Measurements from ENCODE around the gene SETD7.
"Not testable (repeated sequence)": the region's sequence is repeated elsewhere in the genome, so short reads cannot be mapped to it uniquely, and the experiment has no call there.

Gene SETD7

DNA sequence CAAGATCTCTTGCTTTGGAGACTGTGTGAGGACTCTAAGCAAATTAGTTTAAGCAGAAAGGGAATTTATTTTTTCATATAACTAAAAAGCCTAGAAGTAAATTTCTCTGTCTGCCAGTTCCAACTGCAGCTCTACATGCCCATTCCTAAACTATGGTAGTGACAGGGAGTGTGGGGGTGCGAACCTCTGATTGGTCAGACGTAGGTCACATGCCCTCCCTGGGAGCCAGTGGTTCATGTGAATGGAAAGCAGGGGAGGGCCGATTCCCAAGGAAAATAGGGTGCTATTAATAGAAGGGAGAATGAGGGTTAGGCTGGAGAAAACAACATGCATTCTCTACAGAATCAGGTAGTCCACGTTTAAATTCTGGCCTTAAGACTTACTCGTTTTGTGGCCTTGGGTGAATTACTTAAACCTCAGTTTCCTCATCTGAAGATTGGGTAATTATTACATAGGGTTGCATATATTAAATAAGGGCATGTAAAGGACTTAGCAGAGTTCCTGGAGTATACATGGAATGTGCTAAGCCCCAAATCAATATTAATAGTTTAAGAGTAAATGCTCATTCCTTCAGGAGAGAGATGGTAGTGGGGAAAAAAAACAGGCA lies 94.9 kb downstream of the SETD7 start:
- no peak for DNase-seq

DNA sequence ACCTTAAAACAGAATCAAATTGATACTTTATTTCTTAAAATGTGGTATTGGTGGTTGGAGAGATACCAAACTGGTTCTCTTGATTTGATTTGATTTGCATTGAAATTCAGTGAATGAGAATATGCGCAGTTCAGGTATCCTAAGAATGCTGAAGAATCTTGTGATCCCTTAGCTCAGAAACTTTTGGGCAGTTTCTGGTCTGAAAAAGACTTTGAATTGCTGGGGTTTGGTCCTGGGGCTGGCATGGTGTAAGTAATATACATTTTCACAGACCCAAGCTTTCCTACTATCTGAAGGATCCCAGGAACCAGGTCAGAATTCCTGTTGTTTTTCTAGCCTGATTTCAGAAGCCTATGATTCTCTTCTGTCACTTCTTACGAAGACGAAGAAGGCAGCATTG lies 95.5 kb downstream of the SETD7 start:
- no peak for DNase-seq

DNA sequence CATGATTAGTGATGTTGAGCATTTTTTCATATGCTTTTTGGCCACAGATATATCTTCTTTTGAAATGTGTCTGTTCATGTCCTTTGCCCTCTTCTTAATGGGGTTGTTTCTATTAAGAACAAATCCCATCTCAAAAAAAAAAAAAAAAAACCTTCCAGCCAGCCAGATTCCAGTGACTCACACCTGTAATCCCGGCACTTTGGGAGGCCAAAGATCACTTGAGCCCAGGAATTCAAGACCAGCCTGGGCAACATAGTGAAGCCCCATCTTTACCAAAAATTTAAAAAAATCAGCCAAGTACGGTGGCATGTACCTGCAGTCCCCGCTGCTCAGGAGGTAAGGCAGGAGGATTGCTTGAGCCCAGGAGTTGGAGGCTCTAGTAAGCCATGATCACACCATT lies 97.0 kb downstream of the SETD7 start:
- DNase-seq: no peak

DNA sequence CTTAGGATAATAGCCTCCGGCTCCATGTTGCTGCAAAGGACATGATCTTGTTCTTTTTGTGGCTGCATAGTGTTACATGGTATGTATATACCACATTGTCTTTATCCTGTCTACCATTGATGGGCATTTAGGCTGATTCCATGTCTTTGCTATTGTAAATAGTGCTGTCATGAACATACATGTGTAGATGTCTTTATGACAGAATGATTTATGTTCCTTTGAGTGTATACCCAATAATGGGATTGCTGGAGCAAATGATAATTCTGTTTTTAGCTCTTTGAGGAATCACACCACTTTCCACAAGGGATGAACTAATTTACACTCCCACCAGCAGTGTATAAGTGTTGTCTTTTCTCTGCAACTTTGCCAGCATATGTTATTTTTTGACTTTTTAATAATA lies 97.5 kb downstream of the SETD7 start:
- DNase-seq: no peak

DNA sequence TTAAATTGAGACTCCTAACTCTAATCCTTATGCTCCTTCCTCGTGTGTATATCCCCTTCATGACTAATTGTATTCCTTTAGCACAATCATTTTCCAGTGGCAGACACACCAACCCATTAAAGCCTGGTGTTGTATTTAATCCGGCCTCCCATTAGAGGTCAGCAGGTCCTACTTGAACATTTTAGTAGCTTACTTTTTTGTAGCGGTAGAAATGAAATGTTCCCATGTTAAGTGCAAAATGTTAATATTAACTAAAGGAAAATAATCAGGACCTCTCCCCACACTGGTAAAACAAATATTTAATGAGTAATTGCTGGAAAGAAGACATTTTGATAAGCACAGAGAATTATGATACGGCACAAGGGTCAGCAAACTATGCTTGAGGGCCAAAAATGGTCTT lies 98.7 kb downstream of the SETD7 start:
- DNase-seq: no peak

DNA sequence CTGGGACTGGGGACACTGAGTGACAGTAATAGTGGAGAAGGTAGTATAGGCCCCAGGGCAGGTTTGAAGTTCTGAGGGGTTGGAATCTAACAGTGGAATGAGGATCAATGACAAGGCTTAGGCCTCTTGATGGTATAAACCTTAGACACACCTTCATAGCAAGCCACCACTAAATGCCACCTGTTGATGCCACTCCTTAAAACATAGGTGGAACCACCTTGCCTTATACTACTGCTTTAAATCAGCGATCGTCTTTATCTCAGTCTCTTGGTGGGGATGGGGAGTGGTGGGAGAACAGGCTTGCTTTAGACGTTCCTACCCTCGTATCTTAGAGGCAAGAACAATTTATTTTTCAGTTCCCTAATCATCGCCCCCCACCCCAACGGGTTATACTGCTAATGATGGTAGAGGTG lies 100.9 kb downstream of the SETD7 start:
- no peak for DNase-seq

DNA sequence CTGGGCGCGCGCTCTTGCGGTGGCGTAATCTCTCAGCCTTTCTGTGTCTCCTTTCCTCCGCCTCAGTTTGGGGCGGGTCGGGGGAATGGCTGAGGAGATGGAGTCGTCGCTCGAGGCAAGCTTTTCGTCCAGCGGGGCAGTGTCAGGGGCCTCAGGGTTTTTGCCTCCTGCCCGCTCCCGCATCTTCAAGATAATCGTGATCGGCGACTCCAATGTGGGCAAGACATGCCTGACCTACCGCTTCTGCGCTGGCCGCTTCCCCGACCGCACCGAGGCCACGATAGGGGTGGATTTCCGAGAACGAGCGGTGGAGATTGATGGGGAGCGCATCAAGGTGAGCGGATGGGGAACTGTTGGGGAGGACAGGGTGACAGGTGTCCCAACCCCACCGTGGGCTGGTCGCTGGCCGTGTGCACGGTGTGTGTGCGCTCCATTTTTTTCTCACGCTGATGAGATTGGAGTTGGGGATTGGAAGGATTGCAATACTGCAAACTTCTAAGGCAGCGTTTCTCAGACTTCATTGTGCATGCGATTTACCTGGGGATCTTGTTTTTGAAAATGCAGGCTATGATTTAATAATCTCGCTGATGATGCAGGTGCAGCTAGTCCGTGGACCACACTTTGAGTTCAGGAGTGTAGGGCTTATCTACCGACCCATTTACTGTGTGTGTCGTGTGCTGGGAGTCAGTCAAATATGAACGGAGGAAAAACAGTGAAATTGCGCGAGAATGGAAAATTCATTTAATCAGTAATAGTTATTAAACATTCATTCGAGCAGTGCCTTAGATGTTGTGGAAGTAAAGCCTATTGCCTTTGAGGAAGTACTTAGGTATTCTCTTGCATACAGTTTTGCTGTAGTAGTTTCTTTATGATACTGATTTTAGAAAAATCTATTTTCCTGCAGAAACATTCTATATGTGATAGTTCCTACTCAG lies 101.6 kb downstream of the SETD7 start, which contains the start of gene RAB33B:
Gene RAB33B, plus strand, starts transcription at position 11 of the 935 bp plus-strand sequence. Its CDS starts 75 bp downstream, at position 86.
- DNase-seq: peak; percentile 32

DNA sequence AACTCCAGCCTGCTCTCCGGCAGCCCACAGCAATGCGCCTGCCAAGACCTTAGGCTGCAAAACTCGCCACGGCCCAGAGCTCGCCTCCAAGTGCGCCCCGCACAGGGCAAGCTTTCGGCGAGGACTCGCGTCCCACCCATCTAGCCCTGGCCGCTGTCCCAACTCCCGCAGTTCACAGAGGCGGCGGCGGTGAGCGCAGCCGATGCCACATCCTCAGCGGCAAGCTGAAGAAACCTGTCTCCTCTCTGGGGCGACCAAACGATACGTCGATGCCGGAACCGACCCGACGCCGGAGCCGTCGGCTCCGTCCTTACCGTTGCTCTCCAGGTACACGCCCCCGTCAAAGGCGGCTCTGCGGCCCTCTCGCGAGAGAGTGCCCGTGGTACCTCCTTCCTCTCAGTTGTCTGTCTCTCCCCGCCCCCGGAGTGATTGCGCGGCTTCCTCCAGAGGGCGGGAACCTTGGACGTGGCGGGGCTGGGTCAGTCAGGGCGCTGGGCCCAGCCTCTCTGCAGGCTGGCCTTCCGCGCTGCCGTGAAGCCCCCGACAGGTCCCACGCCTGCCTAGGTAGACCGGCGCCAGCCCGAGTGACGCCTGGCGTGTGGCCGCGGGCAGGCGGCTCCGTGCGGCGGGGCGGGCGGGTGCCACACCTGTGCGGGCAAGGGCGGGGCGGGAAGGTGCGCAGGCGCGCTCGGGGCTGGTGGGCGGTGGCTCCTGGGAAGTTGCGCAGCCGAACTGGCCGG lies 102.5 kb downstream of the SETD7 start:
- DNase-seq: peak; percentile 49

DNA sequence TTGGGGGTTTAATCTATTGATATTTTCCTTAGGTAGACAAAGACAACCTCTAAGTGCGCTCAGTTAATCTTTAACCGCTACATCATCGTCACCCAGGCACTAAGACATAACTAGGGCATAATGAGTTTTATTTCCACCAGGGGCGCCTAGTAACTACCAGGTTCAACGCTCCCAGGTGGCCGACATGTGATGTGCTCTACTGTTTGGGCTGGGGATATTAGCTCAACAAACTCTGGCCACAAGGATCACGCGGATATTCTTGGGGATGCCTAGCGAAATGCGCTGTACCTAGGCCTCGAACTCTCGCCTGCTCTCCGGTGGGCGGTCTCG lies 103.0 kb downstream of the SETD7 start:
- DNase-seq: no peak

DNA sequence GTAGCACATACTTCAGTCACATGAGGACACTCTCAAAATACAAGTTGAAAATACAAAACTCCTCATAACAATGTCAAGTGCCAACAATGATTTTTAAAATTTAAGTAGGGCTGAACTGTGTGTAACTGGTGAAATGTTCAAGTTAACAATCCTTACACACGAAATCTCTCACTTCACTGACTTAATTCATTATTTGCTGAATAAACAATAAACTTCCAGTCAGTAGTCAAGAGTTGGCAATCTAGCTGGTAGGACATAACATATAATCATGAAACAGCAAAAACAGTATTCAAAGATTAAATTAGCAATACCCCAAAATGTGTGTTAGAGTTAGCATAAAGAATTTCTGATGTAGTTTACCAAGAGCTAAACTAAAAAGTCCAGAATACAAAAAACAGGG lies 104.0 kb downstream of the SETD7 start:
- no peak for DNase-seq

DNA sequence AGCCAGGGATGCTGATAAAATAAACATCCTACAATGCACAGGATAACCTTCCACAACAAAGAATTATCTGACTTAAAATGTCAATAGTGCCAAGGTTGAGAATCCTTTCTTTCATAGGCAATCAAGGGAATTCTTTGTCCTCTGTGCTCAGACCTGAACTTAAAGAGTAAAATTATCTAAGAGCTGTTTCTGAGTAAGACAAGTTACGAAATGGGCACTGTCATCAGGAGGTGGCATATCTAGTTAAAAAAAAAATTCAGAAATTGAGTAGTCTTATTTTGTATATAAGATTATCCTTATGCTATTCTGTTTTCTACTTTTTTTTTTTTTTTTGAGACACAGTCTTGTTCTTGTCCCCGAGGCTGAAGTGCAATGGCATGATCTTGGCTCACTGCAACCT lies 105.4 kb downstream of the SETD7 start:
- no peak for DNase-seq

DNA sequence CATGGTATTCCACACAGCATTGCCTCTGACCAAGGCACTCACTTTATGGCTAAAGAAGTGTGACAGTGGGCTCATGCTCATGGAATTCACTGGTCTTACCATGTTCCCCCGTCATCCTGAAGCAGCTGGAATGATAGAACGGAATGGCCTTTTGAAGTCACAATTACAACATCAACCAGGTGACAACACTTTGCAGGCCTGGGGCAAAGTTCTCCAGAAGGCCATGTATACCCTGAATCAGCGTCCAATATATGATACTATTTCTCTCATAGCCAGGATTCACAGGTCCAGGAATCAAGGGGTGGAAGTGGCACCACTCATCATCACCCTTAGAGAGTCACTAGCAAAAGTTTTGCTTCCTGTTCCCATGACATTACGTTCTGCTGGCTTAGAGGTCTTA lies 108.9 kb downstream of the SETD7 start:
- DNase-seq: not testable (repeated sequence)
